ENCODE data around the gene PHLDA1. TPM values are rescaled to one million over a fixed set of nuclear protein-coding genes. Genes with fewer than 3 reads are reported as not detected.

PHLDA1 gene
- total RNA-seq, 2 donors from 2014 or later, result 5.7 to 10.4 TPM

GRCh38 chr12:76047742-76048141, 16.2 kb upstream of the PHLDA1 start:
- no peaks in the 10 kb centered on the region for H3K4me1 ChIP-seq
- no peak overlapping the region for H3K4me3 ChIP-seq
- intact Hi-C loops (cut with DNase I), result no loop called here
- no peak overlapping the region for H3K27ac ChIP-seq
- no peaks in the 10 kb centered on the region for H3K27me3 ChIP-seq
- no peak for DNase-seq
- TF ChIP-seq, protein P1, sequence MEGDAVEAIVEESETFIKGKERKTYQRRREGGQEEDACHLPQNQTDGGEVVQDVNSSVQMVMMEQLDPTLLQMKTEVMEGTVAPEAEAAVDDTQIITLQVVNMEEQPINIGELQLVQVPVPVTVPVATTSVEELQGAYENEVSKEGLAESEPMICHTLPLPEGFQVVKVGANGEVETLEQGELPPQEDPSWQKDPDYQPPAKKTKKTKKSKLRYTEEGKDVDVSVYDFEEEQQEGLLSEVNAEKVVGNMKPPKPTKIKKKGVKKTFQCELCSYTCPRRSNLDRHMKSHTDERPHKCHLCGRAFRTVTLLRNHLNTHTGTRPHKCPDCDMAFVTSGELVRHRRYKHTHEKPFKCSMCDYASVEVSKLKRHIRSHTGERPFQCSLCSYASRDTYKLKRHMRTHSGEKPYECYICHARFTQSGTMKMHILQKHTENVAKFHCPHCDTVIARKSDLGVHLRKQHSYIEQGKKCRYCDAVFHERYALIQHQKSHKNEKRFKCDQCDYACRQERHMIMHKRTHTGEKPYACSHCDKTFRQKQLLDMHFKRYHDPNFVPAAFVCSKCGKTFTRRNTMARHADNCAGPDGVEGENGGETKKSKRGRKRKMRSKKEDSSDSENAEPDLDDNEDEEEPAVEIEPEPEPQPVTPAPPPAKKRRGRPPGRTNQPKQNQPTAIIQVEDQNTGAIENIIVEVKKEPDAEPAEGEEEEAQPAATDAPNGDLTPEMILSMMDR (IDR thresholded peaks at IDR 0.05), result no peak
- no peaks in the 10 kb centered on the region for H3K9me3 ChIP-seq
- H3K36me3 ChIP-seq, result peaks cover 1% of the 10 kb centered on the region
- no peak overlapping the region for H3K9ac ChIP-seq (ENCODE audit: low read depth in 2 of 2, low read length in 2 of 2)

- Histone ChIP-seq H3K27ac (no peak overlapping the region), H3K4me3 (no peak overlapping the region), H3K9me3 (no peaks in the 10 kb centered on the region), H3K9ac (ENCODE audit: low read depth in 2 of 2, low read length in 2 of 2) (no peak overlapping the region), H3K27me3 (no peaks in the 10 kb centered on the region), H3K4me1 (no peaks in the 10 kb centered on the region), H3K36me3 (no peaks in the 10 kb centered on the region)
- TF ChIP-seq, protein P1 (IDR thresholded peaks at IDR 0.05), result no peak
- no peak for DNase-seq
- intact Hi-C loops (cut with DNase I), result no loop called here
Measured at GRCh38 chr12:76047060-76047459, 15.5 kb upstream of the PHLDA1 start.

DNA sequence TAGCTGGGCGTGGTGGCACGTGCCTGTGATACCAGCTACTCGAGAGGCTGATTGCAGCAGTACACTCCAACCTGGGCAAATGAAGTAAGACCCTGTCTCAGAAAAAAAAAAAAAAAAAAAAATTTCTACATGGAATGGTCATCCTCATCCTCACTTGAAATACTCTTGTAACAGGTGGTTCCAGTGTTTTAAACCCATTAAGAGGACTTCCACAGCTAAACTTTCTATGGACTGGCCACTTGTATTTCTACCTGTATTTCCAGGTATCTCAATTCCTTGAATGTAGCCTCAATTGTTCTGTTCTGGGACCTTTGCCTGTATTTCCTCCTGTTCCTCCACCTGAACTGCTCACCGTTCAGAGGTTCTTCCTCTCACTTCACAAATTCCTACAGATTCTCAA, 11.8 kb upstream of the PHLDA1 start:
- intact Hi-C loops (cut with DNase I), result no loop called here
- Histone ChIP-seq H3K27ac (no peak overlapping the region), H3K4me3 (no peak overlapping the region), H3K4me1 (no peaks in the 10 kb centered on the region), H3K9ac (ENCODE audit: low read depth in 2 of 2, low read length in 2 of 2) (no peak overlapping the region), H3K9me3 (no peaks in the 10 kb centered on the region), H3K36me3 (no peaks in the 10 kb centered on the region), H3K27me3 (no peaks in the 10 kb centered on the region)
- TF ChIP-seq, protein P1 (IDR thresholded peaks at IDR 0.05), result no peak
- no peak for DNase-seq

- TF ChIP-seq, protein P1 (IDR thresholded peaks at IDR 0.05), result no peak
- H3K27me3 ChIP-seq, result no peaks in the 10 kb centered on the region
- H3K4me3 ChIP-seq, result no peak overlapping the region
- H3K9ac ChIP-seq (ENCODE audit: low read depth in 2 of 2, low read length in 2 of 2), result no peak overlapping the region
- intact Hi-C loops (cut with DNase I), result no loop called here
- no peak overlapping the region for H3K27ac ChIP-seq
- no peaks in the 10 kb centered on the region for H3K9me3 ChIP-seq
- no peaks in the 10 kb centered on the region for H3K36me3 ChIP-seq
- no peak for DNase-seq
- no peaks in the 10 kb centered on the region for H3K4me1 ChIP-seq
Measured at GRCh38 chr12:76042147-76042546, 10.6 kb upstream of the PHLDA1 start.

- Histone ChIP-seq H3K9me3 (no peaks in the 10 kb centered on the region), H3K9ac (ENCODE audit: low read depth in 2 of 2, low read length in 2 of 2) (no peak overlapping the region), H3K27ac (no peak overlapping the region), H3K4me3 (no peak overlapping the region), H3K4me1 (no peaks in the 10 kb centered on the region), H3K36me3 (no peaks in the 10 kb centered on the region), H3K27me3 (no peaks in the 10 kb centered on the region)
- DNase-seq, result no peak
- TF ChIP-seq, protein P1 (IDR thresholded peaks at IDR 0.05), result no peak
- intact Hi-C loops (cut with DNase I), result no loop called here
Measured at GRCh38 chr12:76041406-76041805, 9.8 kb upstream of the PHLDA1 start.

GRCh38 chr12:76040461-76040860, 8.9 kb upstream of the PHLDA1 start:
- Histone ChIP-seq H3K27ac (no peak overlapping the region), H3K4me3 (no peak overlapping the region), H3K27me3 (no peaks in the 10 kb centered on the region), H3K4me1 (no peaks in the 10 kb centered on the region), H3K36me3 (no peaks in the 10 kb centered on the region), H3K9ac (ENCODE audit: low read depth in 2 of 2, low read length in 2 of 2) (no peak overlapping the region), H3K9me3 (no peaks in the 10 kb centered on the region)
- intact Hi-C loops (cut with DNase I), result no loop called here
- DNase-seq, result no peak
- TF ChIP-seq, protein P1 (IDR thresholded peaks at IDR 0.05), result no peak

All from colonic mucosa (tissue), 4 donors.